Liver (tissue), 3 donors: ENCODE measurements around the gene CCSER2.

Experiments used
- CTCF ChIP-seq: fragments of 150-350 bp; IDR thresholded peaks from 2 replicates; pipeline ENCODE4 v1.5.1; 2017; ENCODE audit warnings: improper control_type of control experiment, low read depth, low read length; ENCODE audit not compliant: missing input control
- FOXA2 ChIP-seq: IDR thresholded peaks from 2 replicates; pipeline ENCODE4 v1.6.1; 2016; ENCODE audit warnings: antibody characterized with exemption
- HNF4A ChIP-seq, 2 donors: conservative IDR thresholded peaks; 2 replicates each; pipeline ENCODE4 v1.6.1; 2016; ENCODE audit warnings: antibody characterized with exemption in 2 of 2, mild to moderate bottlenecking in 2 of 2
- JUND ChIP-seq, 2 donors: IDR thresholded peaks; 2 replicates each; pipeline ENCODE4 v1.6.1; 2016; ENCODE audit warnings: antibody characterized with exemption in 2 of 2
- MAX ChIP-seq: IDR thresholded peaks from 2 replicates; pipeline ENCODE4 v1.6.1; 2016; ENCODE audit warnings: antibody characterized with exemption
- RAD21 ChIP-seq, 2 donors: IDR thresholded peaks; 2 replicates each; pipeline ENCODE4 v1.6.1; 2016; ENCODE audit warnings: antibody characterized with exemption in 2 of 2, mild to moderate bottlenecking in 2 of 2
- REST ChIP-seq: IDR thresholded peaks from 2 replicates; pipeline ENCODE4 v1.6.1; 2016; ENCODE audit warnings: antibody characterized with exemption, mild to moderate bottlenecking
- SP1 ChIP-seq: IDR thresholded peaks from 2 replicates; pipeline ENCODE4 v1.6.1; 2018; ENCODE audit warnings: antibody characterized with exemption, mild to moderate bottlenecking
- TAF1 ChIP-seq: conservative IDR thresholded peaks from 2 replicates; pipeline ENCODE4 v1.6.1; 2016; ENCODE audit warnings: antibody characterized with exemption, mild to moderate bottlenecking
- ZBTB33 ChIP-seq: IDR thresholded peaks from 2 replicates; pipeline ENCODE4 v1.6.1; 2016; ENCODE audit warnings: antibody characterized with exemption
- donor health status: healthy.
- donor health status: healthy.

GRCh38 chr10:84452003-84452402 lies 123.6 kb downstream of the CCSER2 start:
- TF ChIP-seq CTCF, result no peak
- no peak for TF ChIP-seq FOXA2
- TF ChIP-seq SP1, result no peak
- no peak for TF ChIP-seq ZBTB33
- TF ChIP-seq REST, result no peak
- no peak for TF ChIP-seq RAD21 (IDR thresholded peaks at IDR 0.05)
- no peak for TF ChIP-seq JUND (IDR thresholded peaks at IDR 0.05)
- TF ChIP-seq TAF1, result no peak
- no peak for TF ChIP-seq MAX
- TF ChIP-seq HNF4A (conservative IDR thresholded peaks at IDR 0.05), result no peak
